ENCODE measurements around the gene MAB21L4.

DNA sequence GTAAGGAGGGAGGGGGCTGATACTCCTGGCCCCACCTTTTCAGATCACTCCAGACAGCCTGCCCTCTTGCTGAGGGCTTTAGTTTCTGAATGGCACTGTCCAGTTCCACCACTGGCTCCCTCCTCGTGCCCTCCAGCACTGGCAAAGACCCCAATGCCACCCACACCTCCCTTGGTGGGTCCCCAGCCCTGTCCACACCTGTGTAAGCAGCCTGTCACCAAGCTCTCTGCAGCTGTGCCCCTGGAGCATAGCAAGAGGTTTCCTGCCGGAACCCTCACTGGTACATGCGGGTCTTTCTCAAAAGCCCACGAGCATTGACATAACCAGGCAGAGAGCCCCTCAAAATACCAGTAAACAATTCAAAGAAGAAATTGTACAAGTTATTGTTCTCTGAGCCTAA, 58.3 kb downstream of the MAB21L4 start:
- TF ChIP-seq KDM5A (IDR thresholded peaks at IDR 0.05) (no peak), RAD21 (conservative IDR thresholded peaks at IDR 0.05 in 1 of 2, IDR thresholded peaks at IDR 0.05 in 1 of 2) (no peak), EP300 (IDR thresholded peaks at IDR 0.05) (no peak), ZFP36 (IDR thresholded peaks at IDR 0.05; ENCODE audit: borderline replicate concordance, partially characterized antibody) (no peak), CHD2 (IDR thresholded peaks at IDR 0.05; ENCODE audit: low read length, partially characterized antibody) (no peak), JUN (IDR thresholded peaks at IDR 0.05) (no peak), RCOR1 (IDR thresholded peaks at IDR 0.05; ENCODE audit: low read depth, low read length) (no peak), SREBF2 (IDR thresholded peaks at IDR 0.05) (no peak), CHD4 (IDR thresholded peaks at IDR 0.05; ENCODE audit: borderline replicate concordance) (no peak)
- TF ChIP-seq, protein P1, sequence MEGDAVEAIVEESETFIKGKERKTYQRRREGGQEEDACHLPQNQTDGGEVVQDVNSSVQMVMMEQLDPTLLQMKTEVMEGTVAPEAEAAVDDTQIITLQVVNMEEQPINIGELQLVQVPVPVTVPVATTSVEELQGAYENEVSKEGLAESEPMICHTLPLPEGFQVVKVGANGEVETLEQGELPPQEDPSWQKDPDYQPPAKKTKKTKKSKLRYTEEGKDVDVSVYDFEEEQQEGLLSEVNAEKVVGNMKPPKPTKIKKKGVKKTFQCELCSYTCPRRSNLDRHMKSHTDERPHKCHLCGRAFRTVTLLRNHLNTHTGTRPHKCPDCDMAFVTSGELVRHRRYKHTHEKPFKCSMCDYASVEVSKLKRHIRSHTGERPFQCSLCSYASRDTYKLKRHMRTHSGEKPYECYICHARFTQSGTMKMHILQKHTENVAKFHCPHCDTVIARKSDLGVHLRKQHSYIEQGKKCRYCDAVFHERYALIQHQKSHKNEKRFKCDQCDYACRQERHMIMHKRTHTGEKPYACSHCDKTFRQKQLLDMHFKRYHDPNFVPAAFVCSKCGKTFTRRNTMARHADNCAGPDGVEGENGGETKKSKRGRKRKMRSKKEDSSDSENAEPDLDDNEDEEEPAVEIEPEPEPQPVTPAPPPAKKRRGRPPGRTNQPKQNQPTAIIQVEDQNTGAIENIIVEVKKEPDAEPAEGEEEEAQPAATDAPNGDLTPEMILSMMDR (IDR thresholded peaks at IDR 0.05), result no peak
- TF ChIP-seq, protein P2, sequence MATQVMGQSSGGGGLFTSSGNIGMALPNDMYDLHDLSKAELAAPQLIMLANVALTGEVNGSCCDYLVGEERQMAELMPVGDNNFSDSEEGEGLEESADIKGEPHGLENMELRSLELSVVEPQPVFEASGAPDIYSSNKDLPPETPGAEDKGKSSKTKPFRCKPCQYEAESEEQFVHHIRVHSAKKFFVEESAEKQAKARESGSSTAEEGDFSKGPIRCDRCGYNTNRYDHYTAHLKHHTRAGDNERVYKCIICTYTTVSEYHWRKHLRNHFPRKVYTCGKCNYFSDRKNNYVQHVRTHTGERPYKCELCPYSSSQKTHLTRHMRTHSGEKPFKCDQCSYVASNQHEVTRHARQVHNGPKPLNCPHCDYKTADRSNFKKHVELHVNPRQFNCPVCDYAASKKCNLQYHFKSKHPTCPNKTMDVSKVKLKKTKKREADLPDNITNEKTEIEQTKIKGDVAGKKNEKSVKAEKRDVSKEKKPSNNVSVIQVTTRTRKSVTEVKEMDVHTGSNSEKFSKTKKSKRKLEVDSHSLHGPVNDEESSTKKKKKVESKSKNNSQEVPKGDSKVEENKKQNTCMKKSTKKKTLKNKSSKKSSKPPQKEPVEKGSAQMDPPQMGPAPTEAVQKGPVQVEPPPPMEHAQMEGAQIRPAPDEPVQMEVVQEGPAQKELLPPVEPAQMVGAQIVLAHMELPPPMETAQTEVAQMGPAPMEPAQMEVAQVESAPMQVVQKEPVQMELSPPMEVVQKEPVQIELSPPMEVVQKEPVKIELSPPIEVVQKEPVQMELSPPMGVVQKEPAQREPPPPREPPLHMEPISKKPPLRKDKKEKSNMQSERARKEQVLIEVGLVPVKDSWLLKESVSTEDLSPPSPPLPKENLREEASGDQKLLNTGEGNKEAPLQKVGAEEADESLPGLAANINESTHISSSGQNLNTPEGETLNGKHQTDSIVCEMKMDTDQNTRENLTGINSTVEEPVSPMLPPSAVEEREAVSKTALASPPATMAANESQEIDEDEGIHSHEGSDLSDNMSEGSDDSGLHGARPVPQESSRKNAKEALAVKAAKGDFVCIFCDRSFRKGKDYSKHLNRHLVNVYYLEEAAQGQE (IDR thresholded peaks at IDR 0.05), result no peak
- TF ChIP-seq, protein P3, sequence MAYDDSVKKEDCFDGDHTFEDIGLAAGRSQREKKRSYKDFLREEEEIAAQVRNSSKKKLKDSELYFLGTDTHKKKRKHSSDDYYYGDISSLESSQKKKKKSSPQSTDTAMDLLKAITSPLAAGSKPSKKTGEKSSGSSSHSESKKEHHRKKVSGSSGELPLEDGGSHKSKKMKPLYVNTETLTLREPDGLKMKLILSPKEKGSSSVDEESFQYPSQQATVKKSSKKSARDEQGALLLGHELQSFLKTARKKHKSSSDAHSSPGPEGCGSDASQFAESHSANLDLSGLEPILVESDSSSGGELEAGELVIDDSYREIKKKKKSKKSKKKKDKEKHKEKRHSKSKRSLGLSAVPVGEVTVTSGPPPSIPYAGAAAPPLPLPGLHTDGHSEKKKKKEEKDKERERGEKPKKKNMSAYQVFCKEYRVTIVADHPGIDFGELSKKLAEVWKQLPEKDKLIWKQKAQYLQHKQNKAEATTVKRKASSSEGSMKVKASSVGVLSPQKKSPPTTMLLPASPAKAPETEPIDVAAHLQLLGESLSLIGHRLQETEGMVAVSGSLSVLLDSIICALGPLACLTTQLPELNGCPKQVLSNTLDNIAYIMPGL (CRISPR knock-in tag; IDR thresholded peaks at IDR 0.05; ENCODE audit: borderline replicate concordance), result no peak

All from A549 (cell line).